Sigmoid colon (tissue), 7 donors: ENCODE results near the gene CCDC192. TPM values are rescaled to one million over a fixed set of nuclear protein-coding genes. Genes with fewer than 3 reads are reported as not detected.
"Not testable (repeated sequence)": the region's sequence is repeated elsewhere in the genome, so short reads cannot be mapped to it uniquely, and the experiment has no call there.

Experiments
- DNase-seq: peaks from one replicate; pipeline ENCODE4 v3.0.0-alpha.2; 2019
- H3K27ac ChIP-seq, 4 donors: fragments of 200-600 bp; sonication (generic); one replicate each; pipeline ENCODE4 v1.5.1; 2016 to 2019; ENCODE audit warnings: mild to moderate bottlenecking in 1 of 4
- H3K27me3 ChIP-seq, 3 donors: fragments of 200-600 bp; sonication (generic); one replicate each; pipeline ENCODE4 v1.5.1; 2019; ENCODE audit warnings: mild to moderate bottlenecking in 1 of 3
- H3K36me3 ChIP-seq, 4 donors: fragments of 200-600 bp; sonication (generic); one replicate each; pipeline ENCODE4 v1.5.1; 2016 to 2019
- H3K4me1 ChIP-seq, 4 donors: fragments of 200-600 bp; sonication (generic); one replicate each; pipeline ENCODE4 v1.5.1; 2017 to 2019
- H3K4me3 ChIP-seq, 4 donors: fragments of 200-600 bp; sonication (generic); one replicate each; pipeline ENCODE4 v1.5.1; 2017 to 2019; ENCODE audit warnings: mild to moderate bottlenecking in 2 of 4, moderate library complexity in 1 of 4
- H3K9me3 ChIP-seq, 4 donors: fragments of 200-600 bp in 3 of 4; sonication (generic) in 3 of 4; one replicate each; pipeline versions ENCODE4 v1.5.1 to v1.6.1; 2013 to 2019
- EP300 ChIP-seq, 4 donors: sonication (generic); formaldehyde crosslinking; IDR thresholded peaks; one replicate each; pipeline ENCODE4 v1.6.1; 2017; ENCODE audit warnings: antibody characterized with exemption in 4 of 4
- POLR2A ChIP-seq, 2 donors: fragments of 450-650 bp; IDR thresholded peaks; one replicate each; pipeline ENCODE4 v1.6.1; 2016; ENCODE audit warnings: antibody characterized with exemption in 2 of 2, mild to moderate bottlenecking in 2 of 2, moderate library complexity in 2 of 2
- POLR2AphosphoS5 ChIP-seq, 4 donors: sonication (generic); formaldehyde crosslinking; IDR thresholded peaks; one replicate each; pipeline ENCODE4 v1.6.1; 2017; ENCODE audit warnings: antibody characterized with exemption in 4 of 4
- WGBS, 2 donors: extraction: QIAGEN DNeasy Blood & Tissue Kit; methylation state at CpG; one replicate each; pipeline ENCODE4 v1.1.7; 2013; 5-methylcytosine and 5-hydroxymethylcytosine counted together
- intact Hi-C: fragments of 100-400 bp; cut with DNase I; formaldehyde crosslinking; loops from one replicate; pipeline ENCODE4 v1.15.1; 2023
- polyA plus RNA-seq, 3 donors: library from polyadenylated mRNA; stranded (reverse); fragments of 200-250 nt; gene quantifications; one replicate each; pipeline ENCODE4 v1.2.3, GENCODE V29; 2013
- total RNA-seq, 4 donors: library from RNA; depleted of rRNA; stranded (reverse); fragments of >200 nt; gene quantifications; one replicate each; pipeline ENCODE4 v1.1.0, GENCODE V29; 2016
- TF ChIP-seq, protein P1 (sequence below), 4 experiments: fragments of 450-650 bp in 3 of 4; fragments of 200-600 bp in 1 of 4; IDR thresholded peaks; one replicate each; pipeline ENCODE4 v1.5.1; 2016 to 2019; ENCODE audit warnings: antibody characterized with exemption in 4 of 4, mild to moderate bottlenecking in 3 of 4, moderate library complexity in 2 of 4
- donor health status: healthy with polysubstance abuse.
- donor health status: Bipolar disorder and iron deficiency.
- donor health status: healthy.

CCDC192 gene
- total and polyA plus RNA-seq, 7 donors: 0.36 to 2.4 TPM; not detected in 5

GRCh38 chr5:127667926-127668325 is 35.3 kb upstream of the CCDC192 start:
- no peaks in the 10 kb centered on the region for H3K27me3 ChIP-seq
- H3K9me3 ChIP-seq: no peaks in the 10 kb centered on the region
- no peaks in the 10 kb centered on the region for H3K36me3 ChIP-seq
- no peak for DNase-seq
- peak overlapping the region; percentile 17 to 72 (median 36) for H3K27ac ChIP-seq
- TF ChIP-seq EP300 (IDR thresholded peaks at IDR 0.05) (no peak), POLR2AphosphoS5 (IDR thresholded peaks at IDR 0.05) (no peak), POLR2A (IDR thresholded peaks at IDR 0.05) (no peak)
- TF ChIP-seq, protein P1, sequence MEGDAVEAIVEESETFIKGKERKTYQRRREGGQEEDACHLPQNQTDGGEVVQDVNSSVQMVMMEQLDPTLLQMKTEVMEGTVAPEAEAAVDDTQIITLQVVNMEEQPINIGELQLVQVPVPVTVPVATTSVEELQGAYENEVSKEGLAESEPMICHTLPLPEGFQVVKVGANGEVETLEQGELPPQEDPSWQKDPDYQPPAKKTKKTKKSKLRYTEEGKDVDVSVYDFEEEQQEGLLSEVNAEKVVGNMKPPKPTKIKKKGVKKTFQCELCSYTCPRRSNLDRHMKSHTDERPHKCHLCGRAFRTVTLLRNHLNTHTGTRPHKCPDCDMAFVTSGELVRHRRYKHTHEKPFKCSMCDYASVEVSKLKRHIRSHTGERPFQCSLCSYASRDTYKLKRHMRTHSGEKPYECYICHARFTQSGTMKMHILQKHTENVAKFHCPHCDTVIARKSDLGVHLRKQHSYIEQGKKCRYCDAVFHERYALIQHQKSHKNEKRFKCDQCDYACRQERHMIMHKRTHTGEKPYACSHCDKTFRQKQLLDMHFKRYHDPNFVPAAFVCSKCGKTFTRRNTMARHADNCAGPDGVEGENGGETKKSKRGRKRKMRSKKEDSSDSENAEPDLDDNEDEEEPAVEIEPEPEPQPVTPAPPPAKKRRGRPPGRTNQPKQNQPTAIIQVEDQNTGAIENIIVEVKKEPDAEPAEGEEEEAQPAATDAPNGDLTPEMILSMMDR (IDR thresholded peaks at IDR 0.05): no peak
- 54 to 69% methylated on average over 3 of the region's 3 CpGs for WGBS, 2 donors
- intact Hi-C loops: no loop called here
- H3K4me3 ChIP-seq: no peak overlapping the region
- H3K4me1 ChIP-seq: peaks cover 0 to 30% (median 25%) of the 10 kb centered on the region in 4 donors

DNA sequence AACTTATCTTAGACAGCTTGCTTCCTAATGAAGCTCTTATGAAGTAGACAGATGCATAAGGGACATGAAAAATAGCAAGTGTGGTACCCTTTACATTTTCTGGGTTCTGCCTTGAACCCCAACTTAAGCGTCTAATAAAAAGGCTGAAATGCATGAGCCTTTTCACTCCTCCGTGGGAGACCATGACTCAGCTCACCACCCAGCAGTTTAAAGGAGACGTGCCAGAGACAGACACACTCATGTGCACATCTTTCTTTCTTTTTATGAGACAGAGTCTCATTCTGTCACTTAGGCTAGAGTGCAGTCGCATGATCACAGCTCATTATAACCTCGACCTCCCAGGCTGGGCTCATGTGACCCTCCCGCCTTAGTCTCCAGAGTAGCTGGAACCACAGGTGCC is 32.0 kb upstream of the CCDC192 start:
- TF ChIP-seq POLR2A (IDR thresholded peaks at IDR 0.05): no peak
- TF ChIP-seq EP300 (IDR thresholded peaks at IDR 0.05): no peak
- TF ChIP-seq, protein P1 (IDR thresholded peaks at IDR 0.05): no peak
- no peak for TF ChIP-seq POLR2AphosphoS5 (IDR thresholded peaks at IDR 0.05)
- no peak overlapping the region for H3K4me3 ChIP-seq
- no peaks in the 10 kb centered on the region for H3K36me3 ChIP-seq
- H3K27ac ChIP-seq: peak overlapping the region in 1 of 4 donors; percentile 35
- H3K9me3 ChIP-seq: no peaks in the 10 kb centered on the region
- intact Hi-C loops: no loop called here
- WGBS, 2 donors: 89 to 91% methylated on average over 6 of the region's 6 CpGs
- DNase-seq: no peak
- peaks cover 0 to 25% (median 17%) of the 10 kb centered on the region in 4 donors for H3K4me1 ChIP-seq
- no peaks in the 10 kb centered on the region for H3K27me3 ChIP-seq

DNA sequence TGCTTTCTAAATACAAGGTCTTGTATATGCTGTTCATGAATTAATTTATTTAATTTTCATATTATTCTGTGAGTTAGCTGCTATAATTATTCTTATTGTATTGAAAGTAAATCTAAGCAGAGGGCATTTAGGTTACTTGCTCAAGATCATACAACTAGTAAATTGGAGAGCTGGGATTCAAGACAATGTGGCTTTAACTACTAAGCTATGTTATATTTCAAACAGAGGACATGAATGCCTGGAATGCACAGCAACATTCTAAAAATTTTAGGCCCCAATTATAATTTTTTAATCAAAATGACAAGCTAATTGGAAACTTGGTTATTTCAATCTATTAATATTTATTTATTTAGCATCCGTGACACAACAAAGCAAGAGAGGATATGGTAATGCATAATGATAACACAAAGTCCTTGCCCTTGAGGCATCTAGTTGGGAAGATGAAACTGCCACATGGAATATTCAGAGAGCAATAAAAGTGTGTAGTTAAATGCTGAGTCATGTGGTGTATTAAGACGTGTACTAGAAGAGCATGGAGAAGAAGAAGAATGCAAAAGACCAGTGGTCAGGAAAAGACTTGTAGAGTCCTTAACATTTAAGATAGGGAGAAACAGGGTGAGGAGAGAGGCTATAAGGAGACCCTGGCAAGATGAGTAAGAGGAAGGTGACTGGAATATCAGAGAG is 29.9 kb upstream of the CCDC192 start:
- intact Hi-C loops: no loop called here
- H3K36me3 ChIP-seq: no peaks in the 10 kb centered on the region
- H3K9me3 ChIP-seq: no peaks in the 10 kb centered on the region
- H3K27me3 ChIP-seq: no peaks in the 10 kb centered on the region
- WGBS, 2 donors: 54 to 66% methylated on average over 2 of the region's 2 CpGs
- DNase-seq: no peak
- TF ChIP-seq, protein P1 (IDR thresholded peaks at IDR 0.05): no peak
- TF ChIP-seq EP300 (IDR thresholded peaks at IDR 0.05): no peak
- TF ChIP-seq POLR2A (IDR thresholded peaks at IDR 0.05): no peak
- TF ChIP-seq POLR2AphosphoS5 (IDR thresholded peaks at IDR 0.05): no peak
- H3K4me1 ChIP-seq: peaks cover 0 to 6% (median under 1%) of the 10 kb centered on the region in 4 donors
- no peak overlapping the region for H3K4me3 ChIP-seq
- peak overlapping the region in 1 of 4 donors; percentile 38 for H3K27ac ChIP-seq

GRCh38 chr5:127676951-127677350 is 26.2 kb upstream of the CCDC192 start:
- H3K4me3 ChIP-seq, H3K9me3 ChIP-seq, H3K27me3 ChIP-seq, intact Hi-C loops, H3K36me3 ChIP-seq, H3K27ac ChIP-seq, DNase-seq, H3K4me1 ChIP-seq: not testable (repeated sequence)

GRCh38 chr5:127679691-127680330 is 23.4 kb upstream of the CCDC192 start:
- H3K9me3 ChIP-seq, H3K4me3 ChIP-seq, DNase-seq, H3K27me3 ChIP-seq, H3K4me1 ChIP-seq, H3K36me3 ChIP-seq, H3K27ac ChIP-seq, intact Hi-C loops: not testable (repeated sequence)
- 77 to 87% methylated on average over 3 of the region's 3 CpGs for WGBS, 2 donors
